HG02885 (cell line): ENCODE measurements around the gene SEMA7A.
A peak's percentile ranks its signal among the peaks of the same experiment; 100 is the strongest.
"Not testable (repeated sequence)": the region's sequence is repeated elsewhere in the genome, so short reads cannot be mapped to it uniquely, and the experiment has no call there.

Experiments used
- ATAC-seq: cut with Tn5 transposase; IDR thresholded peaks from one replicate; pipeline ENCODE4 v1.9.1; 2021; ENCODE audit warnings: mild to moderate bottlenecking; ENCODE audit not compliant: unreplicated experiment, poor library complexity

Gene SEMA7A, protein sequence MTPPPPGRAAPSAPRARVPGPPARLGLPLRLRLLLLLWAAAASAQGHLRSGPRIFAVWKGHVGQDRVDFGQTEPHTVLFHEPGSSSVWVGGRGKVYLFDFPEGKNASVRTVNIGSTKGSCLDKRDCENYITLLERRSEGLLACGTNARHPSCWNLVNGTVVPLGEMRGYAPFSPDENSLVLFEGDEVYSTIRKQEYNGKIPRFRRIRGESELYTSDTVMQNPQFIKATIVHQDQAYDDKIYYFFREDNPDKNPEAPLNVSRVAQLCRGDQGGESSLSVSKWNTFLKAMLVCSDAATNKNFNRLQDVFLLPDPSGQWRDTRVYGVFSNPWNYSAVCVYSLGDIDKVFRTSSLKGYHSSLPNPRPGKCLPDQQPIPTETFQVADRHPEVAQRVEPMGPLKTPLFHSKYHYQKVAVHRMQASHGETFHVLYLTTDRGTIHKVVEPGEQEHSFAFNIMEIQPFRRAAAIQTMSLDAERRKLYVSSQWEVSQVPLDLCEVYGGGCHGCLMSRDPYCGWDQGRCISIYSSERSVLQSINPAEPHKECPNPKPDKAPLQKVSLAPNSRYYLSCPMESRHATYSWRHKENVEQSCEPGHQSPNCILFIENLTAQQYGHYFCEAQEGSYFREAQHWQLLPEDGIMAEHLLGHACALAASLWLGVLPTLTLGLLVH

GRCh38 chr15:74433592-74434262 is at the start of gene SEMA7A:
Gene SEMA7A (minus strand): TSS chr15:74433958. CDS start chr15:74433918, 40 bp downstream.
- ATAC-seq, result peak; percentile 78

DNA sequence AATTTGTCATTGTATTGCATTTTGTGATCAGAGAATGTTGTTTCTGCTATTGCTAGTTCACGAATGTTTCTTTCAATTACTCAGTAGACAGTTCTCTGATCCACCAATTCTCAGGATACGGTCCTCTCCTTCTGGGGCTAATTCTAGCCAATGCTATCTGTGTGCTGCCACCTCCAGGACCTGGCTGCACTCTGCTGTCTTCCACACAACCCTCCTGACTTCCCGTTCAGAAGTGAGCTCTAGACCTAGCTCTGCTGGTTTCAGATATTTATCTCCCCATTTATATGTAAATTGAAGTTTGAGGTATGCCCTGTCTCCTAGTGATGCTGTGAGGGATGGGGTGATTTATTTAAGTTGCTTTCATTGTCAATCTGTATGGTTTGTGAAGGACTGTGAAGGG is 48.9 kb upstream of the SEMA7A start:
- ATAC-seq, result no peak

GRCh38 chr15:74480364-74480763 is 46.6 kb upstream of the SEMA7A start:
- not testable (repeated sequence) for ATAC-seq

DNA sequence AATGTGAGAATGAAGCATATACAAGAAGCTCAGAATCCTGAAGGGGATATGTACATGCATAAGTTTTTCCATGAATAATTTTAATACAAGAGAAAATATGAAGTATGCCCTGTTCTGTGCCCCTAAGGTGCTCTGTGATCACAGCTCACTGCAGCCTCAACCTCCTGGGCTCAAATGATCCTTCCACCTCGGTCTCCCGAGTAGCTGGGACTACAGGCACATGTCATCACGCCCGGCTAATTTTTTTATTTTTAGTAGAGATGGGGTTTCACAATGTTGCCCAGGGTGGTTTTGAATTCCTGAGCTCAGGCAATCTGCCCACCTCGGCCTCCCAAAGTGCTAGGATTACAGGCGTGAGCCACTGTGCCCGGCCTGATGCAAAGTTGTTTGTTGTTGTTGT is 37.9 kb upstream of the SEMA7A start:
- ATAC-seq, result not testable (repeated sequence)

DNA sequence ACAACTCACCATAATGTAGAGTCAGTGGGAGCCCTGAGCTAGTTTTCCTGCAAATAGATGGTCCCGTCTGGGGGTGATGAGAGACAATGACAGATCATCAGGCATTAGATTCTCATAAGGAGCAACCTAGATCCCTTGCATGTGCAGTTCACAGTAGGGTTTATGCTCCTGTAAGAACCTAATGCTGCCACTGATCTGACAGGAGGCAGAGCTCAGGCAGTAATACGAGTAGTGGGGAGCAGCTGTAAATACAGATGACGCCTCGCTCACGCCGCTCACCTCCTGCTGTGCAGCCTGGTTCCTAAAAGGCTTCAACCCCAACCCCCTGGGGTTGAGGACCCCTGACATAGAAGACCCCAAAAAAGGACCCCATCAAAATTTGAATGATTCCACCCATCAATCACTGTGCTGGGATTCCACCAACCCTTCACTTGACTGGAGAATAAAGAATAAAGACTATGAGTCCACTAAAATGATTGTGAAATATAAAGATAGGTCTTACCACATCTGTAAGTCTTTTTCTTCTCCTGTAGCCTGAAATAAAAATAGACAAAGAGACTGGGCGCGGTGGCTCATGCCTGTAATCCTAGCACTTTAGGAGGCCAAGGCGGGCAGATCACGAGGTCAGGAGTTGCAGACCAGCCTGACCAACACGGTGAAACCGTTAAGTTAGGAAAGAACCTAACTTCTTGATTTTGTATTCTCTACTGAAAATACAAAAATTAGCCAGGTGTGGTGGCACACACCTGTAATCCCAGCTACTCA is 37.1 kb upstream of the SEMA7A start:
- no peak for ATAC-seq

DNA sequence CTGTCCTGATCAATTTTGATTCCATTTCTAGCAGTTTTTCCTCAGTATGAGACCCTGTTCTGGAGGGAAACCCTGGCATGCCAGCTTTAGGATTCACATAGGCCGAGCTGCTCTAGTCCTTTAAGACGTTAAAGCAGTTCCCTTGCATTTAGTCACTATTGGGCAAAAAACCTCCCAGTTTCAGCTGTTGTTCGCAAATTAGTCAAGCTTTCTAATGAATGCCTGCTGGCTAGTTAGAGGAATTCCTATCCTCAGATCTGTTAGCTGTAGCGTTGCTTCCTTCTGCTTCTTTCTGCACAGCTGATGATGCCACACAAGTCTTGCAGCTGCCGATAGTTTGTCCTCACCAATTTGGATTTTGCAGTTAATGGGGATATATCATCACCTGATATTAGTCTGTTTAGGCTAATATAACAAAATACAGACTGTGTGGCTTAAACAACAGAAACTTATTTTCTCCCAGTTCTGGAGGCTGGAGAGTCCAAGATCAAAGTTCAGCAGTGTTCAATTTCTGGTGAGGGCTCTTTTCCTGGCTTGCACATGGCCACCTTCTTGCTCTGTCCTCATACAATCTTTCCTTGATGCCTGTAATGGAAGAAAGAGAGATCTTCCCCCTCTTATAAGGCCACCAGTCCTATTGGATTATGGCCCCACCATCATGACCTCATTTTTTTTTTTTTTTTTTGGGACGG is 34.7 kb upstream of the SEMA7A start:
- no peak for ATAC-seq

- no peak for ATAC-seq
Measured at GRCh38 chr15:74466570-74466969, 32.8 kb upstream of the SEMA7A start.

- no peak for ATAC-seq
Measured at GRCh38 chr15:74464897-74465296, 31.1 kb upstream of the SEMA7A start.

DNA sequence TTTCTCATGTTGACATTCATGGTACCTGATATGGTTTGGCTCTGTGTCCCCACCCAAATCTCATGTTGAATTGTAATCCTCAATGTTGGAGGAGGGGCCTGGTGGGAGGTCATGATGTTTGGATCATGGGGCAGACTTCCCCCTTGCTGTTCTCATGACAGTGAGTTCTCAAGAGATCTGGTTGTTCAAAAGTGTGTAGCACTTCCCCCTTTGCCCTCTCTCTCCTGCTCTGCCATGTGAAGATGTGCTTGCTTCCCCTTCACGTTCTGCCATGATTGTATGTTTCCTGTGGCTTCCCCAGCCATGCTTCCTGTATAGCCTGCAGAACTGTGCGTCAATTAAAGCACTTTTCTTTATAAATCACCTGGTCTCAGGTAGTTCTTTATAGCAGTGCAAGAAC is 30.5 kb upstream of the SEMA7A start:
- ATAC-seq, result no peak

GRCh38 chr15:74463634-74464033 is 29.9 kb upstream of the SEMA7A start:
- ATAC-seq, result no peak

- ATAC-seq, result no peak
Measured at GRCh38 chr15:74461847-74462511, 28.2 kb upstream of the SEMA7A start.

- ATAC-seq, result peak; percentile 80
Measured at GRCh38 chr15:74460871-74461846, 27.4 kb upstream of the SEMA7A start, which contains the start of gene UBL7. Gene UBL7 (minus strand): TSS chr15:74461160. CDS start chr15:74458867, 2,293 bp downstream.

DNA sequence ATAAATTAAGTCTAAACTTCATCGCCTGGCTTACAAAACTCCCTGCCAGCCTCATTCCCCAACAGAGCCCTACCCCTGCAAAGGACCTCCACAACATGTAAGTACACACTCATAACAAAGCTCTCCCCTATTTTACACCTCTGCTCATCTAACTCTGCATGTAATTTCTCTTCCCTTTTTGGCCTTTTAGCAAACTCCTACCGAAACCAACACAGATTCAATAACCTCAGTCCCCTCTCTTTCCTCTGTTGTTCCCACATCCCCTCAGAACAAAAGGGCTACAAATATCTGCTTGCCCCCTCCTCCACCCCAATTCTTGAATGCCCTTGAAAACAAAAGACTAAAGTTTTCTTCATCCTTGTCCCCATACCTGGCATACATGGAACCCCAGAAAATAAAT is 26.5 kb upstream of the SEMA7A start:
- ATAC-seq, result no peak

DNA sequence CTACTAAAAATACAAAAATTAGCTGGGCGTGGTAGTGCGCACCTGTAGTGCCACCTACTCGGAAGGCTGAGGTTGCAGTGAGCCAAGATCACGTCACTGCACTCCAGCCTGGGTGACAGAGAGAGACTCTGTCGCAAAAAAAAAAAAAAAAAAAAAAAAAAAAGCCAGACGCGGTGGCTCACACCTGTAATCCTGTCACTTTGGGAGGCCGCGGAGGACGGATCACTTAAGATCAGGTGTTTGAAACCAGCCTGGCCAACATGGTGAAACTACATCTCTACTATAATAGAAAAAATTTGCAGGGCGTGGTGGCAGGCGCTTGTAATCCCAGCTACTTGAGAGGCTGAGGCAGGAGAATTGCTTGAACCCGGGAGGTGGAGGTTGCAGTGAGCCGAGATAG is 26.0 kb upstream of the SEMA7A start:
- ATAC-seq, result not testable (repeated sequence)

GRCh38 chr15:74458473-74458872 is 24.7 kb upstream of the SEMA7A start:
- no peak for ATAC-seq

DNA sequence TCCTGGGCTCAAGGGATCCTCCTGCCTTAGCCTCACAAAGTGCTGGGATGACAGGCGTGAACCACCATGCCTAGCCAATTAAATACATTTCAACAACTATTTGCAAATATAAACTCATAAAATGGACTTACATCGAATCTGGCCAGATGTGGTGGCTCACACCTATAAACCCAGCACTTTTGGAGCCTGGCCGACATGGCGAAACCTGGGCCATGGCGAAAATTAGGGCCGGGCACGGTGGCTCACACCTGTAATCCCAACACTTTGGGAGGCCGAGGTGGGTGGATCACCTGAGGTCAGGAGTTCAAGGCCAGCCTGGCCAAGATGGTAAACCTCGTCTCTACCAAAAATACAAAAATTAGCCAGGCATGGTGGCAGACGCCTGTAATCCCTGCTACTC is 23.3 kb upstream of the SEMA7A start:
- not testable (repeated sequence) for ATAC-seq

GRCh38 chr15:74454764-74455500 is 21.2 kb upstream of the SEMA7A start:
- no peak for ATAC-seq
